ENCODE measurements around the gene RAVER2. TPM values are rescaled to one million over a fixed set of nuclear protein-coding genes. Genes with fewer than 3 reads are reported as not detected.

RAVER2 gene
- total RNA-seq, 1 experiment from 2014 or later, result 12.4 TPM

DNA sequence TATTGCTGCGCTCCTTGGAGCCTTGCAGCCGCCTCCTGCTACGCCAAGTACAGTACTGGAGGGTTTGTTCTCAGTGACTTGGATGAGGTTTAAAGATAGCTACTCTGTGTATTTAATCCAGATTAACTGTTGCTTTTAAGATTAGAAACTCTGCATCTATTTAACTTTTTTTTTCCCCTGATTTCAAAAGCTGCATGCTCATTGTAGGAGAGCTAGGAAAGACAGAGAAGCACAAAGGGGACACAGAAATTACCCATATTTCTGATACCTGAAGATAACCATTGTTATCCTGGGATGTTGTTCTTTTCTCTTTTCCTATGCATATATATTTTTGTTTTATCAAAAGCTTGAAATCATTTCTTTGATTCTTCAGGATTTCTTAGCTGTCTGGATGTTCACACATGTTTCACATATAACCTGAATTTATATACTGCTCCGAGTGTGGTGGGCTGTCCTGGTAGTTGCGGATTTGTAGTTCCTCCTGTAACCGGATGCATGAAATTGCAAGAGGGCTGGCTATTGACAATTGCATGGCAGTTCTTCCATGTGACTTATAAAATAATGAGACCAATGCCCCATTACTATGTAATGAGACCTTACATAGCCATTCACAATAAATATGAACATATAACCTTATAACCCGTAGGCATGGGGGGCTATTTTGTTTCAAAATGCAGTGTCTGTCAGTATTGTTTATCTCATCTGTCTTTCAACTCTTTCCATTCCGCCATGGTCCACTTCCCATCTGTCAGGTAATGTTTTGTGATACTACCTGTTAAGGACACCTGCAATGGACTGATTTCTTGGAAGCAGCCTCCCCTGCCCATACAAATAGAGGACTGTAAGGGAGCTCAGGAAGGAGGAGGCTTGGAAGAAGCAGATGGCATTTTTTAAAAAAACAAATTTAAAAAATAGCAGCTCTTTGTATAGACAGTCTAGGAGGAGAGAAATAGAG lies 1.4 kb downstream of the RAVER2 start:
- TF ChIP-seq EZH2 (IDR thresholded peaks at IDR 0.05; ENCODE audit: low read depth), result no peak
- TF ChIP-seq, protein P1, sequence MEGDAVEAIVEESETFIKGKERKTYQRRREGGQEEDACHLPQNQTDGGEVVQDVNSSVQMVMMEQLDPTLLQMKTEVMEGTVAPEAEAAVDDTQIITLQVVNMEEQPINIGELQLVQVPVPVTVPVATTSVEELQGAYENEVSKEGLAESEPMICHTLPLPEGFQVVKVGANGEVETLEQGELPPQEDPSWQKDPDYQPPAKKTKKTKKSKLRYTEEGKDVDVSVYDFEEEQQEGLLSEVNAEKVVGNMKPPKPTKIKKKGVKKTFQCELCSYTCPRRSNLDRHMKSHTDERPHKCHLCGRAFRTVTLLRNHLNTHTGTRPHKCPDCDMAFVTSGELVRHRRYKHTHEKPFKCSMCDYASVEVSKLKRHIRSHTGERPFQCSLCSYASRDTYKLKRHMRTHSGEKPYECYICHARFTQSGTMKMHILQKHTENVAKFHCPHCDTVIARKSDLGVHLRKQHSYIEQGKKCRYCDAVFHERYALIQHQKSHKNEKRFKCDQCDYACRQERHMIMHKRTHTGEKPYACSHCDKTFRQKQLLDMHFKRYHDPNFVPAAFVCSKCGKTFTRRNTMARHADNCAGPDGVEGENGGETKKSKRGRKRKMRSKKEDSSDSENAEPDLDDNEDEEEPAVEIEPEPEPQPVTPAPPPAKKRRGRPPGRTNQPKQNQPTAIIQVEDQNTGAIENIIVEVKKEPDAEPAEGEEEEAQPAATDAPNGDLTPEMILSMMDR (conservative IDR thresholded peaks at IDR 0.05), result no peak
- H3K36me3 ChIP-seq (ENCODE audit: low read depth), result no peaks in the 10 kb centered on the region
- H2AFZ ChIP-seq, result peak overlapping the region; percentile 99
- H3K79me2 ChIP-seq (ENCODE audit: low read depth), result no peaks in the 10 kb centered on the region
- ChIA-PET POLR2A (ENCODE audit: unreplicated experiment) (interaction anchor here (0.7 kb wide), 1 partner anchor 1222 kb away, joined by 8 read pairs; no protein-coding TSS in a partner anchor), CTCF (interaction anchor here (0.6 to 0.9 kb wide), 3 partner anchors 285 to 1208 kb away, joined by 3 to 12 read pairs (median 6); no protein-coding TSS in a partner anchor)
- BruUV-seq (replicated peaks), result TSS peak; percentile 29
- H3F3A ChIP-seq (ENCODE audit: insufficient read depth, low read depth), result no peaks in the 10 kb centered on the region
- H3K4me1 ChIP-seq (replicated peaks; ENCODE audit: insufficient read depth), result peaks cover 21% of the 10 kb centered on the region; the same call in 1 of the 2 replicates
- intact Hi-C loops (cut with micrococcal nuclease; ENCODE audit: unreplicated experiment), result loop anchor here (5.0 kb wide), 2 partner anchors 76 to 321 kb away; no protein-coding TSS in a partner anchor
- DNase-seq, result no peak
- H3K4me3 ChIP-seq, result peak overlapping the region; percentile 85
- H3K27me3 ChIP-seq (ENCODE audit: insufficient read depth, low read depth), result no peaks in the 10 kb centered on the region
- no peaks in the 10 kb centered on the region for H3K9me3 ChIP-seq (ENCODE audit: insufficient read depth, low read depth)
- H3K27ac ChIP-seq, result peak overlapping the region; percentile 50
- H3K4me2 ChIP-seq, result peak overlapping the region; percentile 97
- H4K20me1 ChIP-seq (ENCODE audit: insufficient read depth), result no peaks in the 10 kb centered on the region
- H3K9me2 ChIP-seq (ENCODE audit: insufficient read depth), result no peaks in the 10 kb centered on the region

DNA sequence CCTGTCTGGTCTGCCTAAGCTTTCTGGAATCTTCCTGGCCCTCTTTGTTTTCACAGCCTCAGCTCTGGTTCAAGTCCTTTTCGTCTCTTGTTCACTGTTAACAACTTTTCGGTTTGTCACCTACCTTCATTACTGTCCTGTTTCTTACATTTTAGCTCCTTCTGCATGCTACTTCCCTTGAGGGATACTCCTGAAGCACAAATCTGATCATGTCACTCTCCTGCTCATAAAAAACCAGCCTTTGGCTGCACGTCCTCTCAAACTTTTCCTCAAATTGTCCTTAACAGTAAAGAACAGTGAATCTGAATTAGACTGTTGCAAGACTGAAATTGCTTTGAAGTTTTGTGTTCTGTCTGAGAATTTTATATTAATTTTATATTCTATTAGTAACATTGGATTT lies 3.3 kb downstream of the RAVER2 start:
- POLR2A ChIA-PET (ENCODE audit: unreplicated experiment), result no interaction called here
- H3K4me3 ChIP-seq, result no peak overlapping the region
- no peak for DNase-seq
- H4K20me1 ChIP-seq (ENCODE audit: insufficient read depth), result no peaks in the 10 kb centered on the region
- H3K79me2 ChIP-seq (ENCODE audit: low read depth), result no peaks in the 10 kb centered on the region
- H3K27ac ChIP-seq, result no peak overlapping the region
- H3K4me2 ChIP-seq, result no peak overlapping the region
- H3K9me3 ChIP-seq (ENCODE audit: insufficient read depth, low read depth), result no peaks in the 10 kb centered on the region
- BruUV-seq (replicated peaks), result no TSS peak
- CTCF ChIA-PET, result interaction anchor here (0.6 kb wide), 1 partner anchor 236 kb away, joined by 5 read pairs; no protein-coding TSS in a partner anchor
- H3K9me2 ChIP-seq (ENCODE audit: insufficient read depth), result no peaks in the 10 kb centered on the region
- no peaks in the 10 kb centered on the region for H3F3A ChIP-seq (ENCODE audit: insufficient read depth, low read depth)
- H3K4me1 ChIP-seq (replicated peaks; ENCODE audit: insufficient read depth), result peaks cover 19% of the 10 kb centered on the region; the same call in 1 of the 2 replicates
- no peaks in the 10 kb centered on the region for H3K27me3 ChIP-seq (ENCODE audit: insufficient read depth, low read depth)
- no peak overlapping the region for H2AFZ ChIP-seq
- intact Hi-C loops (cut with micrococcal nuclease; ENCODE audit: unreplicated experiment), result loop anchor here (5.0 kb wide), 2 partner anchors 74 to 319 kb away; no protein-coding TSS in a partner anchor
- no peaks in the 10 kb centered on the region for H3K36me3 ChIP-seq (ENCODE audit: low read depth)
- no peak for TF ChIP-seq EZH2 (IDR thresholded peaks at IDR 0.05; ENCODE audit: low read depth)
- TF ChIP-seq, protein P1 (conservative IDR thresholded peaks at IDR 0.05), result no peak

DNA sequence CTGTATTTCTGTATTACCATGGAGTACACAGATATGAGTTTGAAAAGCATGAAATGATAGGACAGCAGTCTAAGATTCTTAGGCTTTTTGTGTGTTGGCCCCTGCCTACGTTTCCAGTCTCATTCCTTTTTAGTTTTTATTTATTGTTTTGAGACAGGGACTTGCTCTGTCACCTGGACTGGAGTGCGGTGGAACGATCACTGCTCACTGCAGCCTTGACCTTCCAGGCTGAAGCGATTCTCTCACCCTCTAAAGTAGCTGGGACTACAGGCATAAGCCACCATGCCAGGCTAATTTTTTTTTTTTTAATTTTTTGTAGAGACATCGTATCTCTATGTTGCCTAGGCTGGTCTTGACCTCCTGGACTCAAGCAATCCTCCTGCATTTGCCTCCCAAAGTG lies 3.8 kb downstream of the RAVER2 start:
- intact Hi-C loops (cut with micrococcal nuclease; ENCODE audit: unreplicated experiment), result loop anchor here (5.0 kb wide), 2 partner anchors 74 to 319 kb away; no protein-coding TSS in a partner anchor
- no peak for TF ChIP-seq EZH2 (IDR thresholded peaks at IDR 0.05; ENCODE audit: low read depth)
- TF ChIP-seq, protein P1 (conservative IDR thresholded peaks at IDR 0.05), result no peak
- H3K9me3 ChIP-seq (ENCODE audit: insufficient read depth, low read depth), result no peaks in the 10 kb centered on the region
- H3K36me3 ChIP-seq (ENCODE audit: low read depth), result no peaks in the 10 kb centered on the region
- no peak overlapping the region for H3K27ac ChIP-seq
- H3K9me2 ChIP-seq (ENCODE audit: insufficient read depth), result no peaks in the 10 kb centered on the region
- BruUV-seq (replicated peaks), result no TSS peak
- H3K27me3 ChIP-seq (ENCODE audit: insufficient read depth, low read depth), result no peaks in the 10 kb centered on the region
- no peaks in the 10 kb centered on the region for H4K20me1 ChIP-seq (ENCODE audit: insufficient read depth)
- H2AFZ ChIP-seq, result no peak overlapping the region
- H3F3A ChIP-seq (ENCODE audit: insufficient read depth, low read depth), result no peaks in the 10 kb centered on the region
- POLR2A ChIA-PET (ENCODE audit: unreplicated experiment), result no interaction called here
- H3K79me2 ChIP-seq (ENCODE audit: low read depth), result no peaks in the 10 kb centered on the region
- CTCF ChIA-PET, result no interaction called here
- no peak overlapping the region for H3K4me2 ChIP-seq
- H3K4me3 ChIP-seq, result no peak overlapping the region
- peaks cover 14% of the 10 kb centered on the region; the same call in 1 of the 2 replicates for H3K4me1 ChIP-seq (replicated peaks; ENCODE audit: insufficient read depth)
- DNase-seq, result no peak

Measured in PC-9 (cell line).